BLaER1 treated with 17β-estradiol and CSF1 and Interleukin-3, amounts not matched to agents 10 nM and 100 nM (cell line): Measurements from ENCODE around the gene MED12L.
A peak's percentile ranks its signal among the peaks of the same experiment; 100 is the strongest.

ENCODE experiments used
- H3K27ac ChIP-seq, 11 experiments: shearing (Covaris generic); formaldehyde crosslinking; 2 replicates each; pipeline ENCODE4 v1.8.1; 2022
- H3K27me3 ChIP-seq, 11 experiments: shearing (Covaris generic); formaldehyde crosslinking; 2 replicates each; pipeline ENCODE4 v1.8.1; 2022
- H3K36me3 ChIP-seq, 11 experiments: shearing (Covaris generic); formaldehyde crosslinking; 2 replicates each; pipeline ENCODE4 v1.8.1; 2022
- H3K4me1 ChIP-seq, 10 experiments: shearing (Covaris generic); formaldehyde crosslinking; 2 replicates each; pipeline ENCODE4 v1.8.1; 2022
- H3K4me2 ChIP-seq, 11 experiments: shearing (Covaris generic); formaldehyde crosslinking; 2 replicates each; pipeline ENCODE4 v1.8.1; 2022
- H3K4me3 ChIP-seq, 10 experiments: shearing (Covaris generic); formaldehyde crosslinking; 2 replicates each; pipeline ENCODE4 v1.8.1; 2022
- H3K9ac ChIP-seq, 11 experiments: shearing (Covaris generic); formaldehyde crosslinking; 2 replicates each; pipeline ENCODE4 v1.8.1; 2022
- H3K9me3 ChIP-seq, 11 experiments: shearing (Covaris generic); formaldehyde crosslinking; replicated peaks in 1 of 11; 2 replicates each; pipeline ENCODE4 v1.8.1; 2022
- H4K20me1 ChIP-seq, 11 experiments: shearing (Covaris generic); formaldehyde crosslinking; 2 replicates each; pipeline ENCODE4 v1.8.1; 2022
- Cebpa-rat ChIP-seq, 11 experiments: shearing (Covaris generic); IDR thresholded peaks; 2 replicates each; pipeline ENCODE4 v1.8.1; 2022

Gene MED12L

GRCh38 chr3:151268267-151269235 lies 183.1 kb downstream of the MED12L start:
- H3K4me1 ChIP-seq = peaks cover 12 to 31% (median 20%) of the 10 kb centered on the region in 10 experiments; a peak in 19 of 20 replicates
- no peaks in the 10 kb centered on the region for H4K20me1 ChIP-seq
- H3K27me3 ChIP-seq = no peaks in the 10 kb centered on the region
- H3K9ac ChIP-seq = no peak overlapping the region
- H3K9me3 ChIP-seq = no peaks in the 10 kb centered on the region
- H3K27ac ChIP-seq = no peak overlapping the region; a peak in 1 of 22 replicates
- H3K36me3 ChIP-seq = no peaks in the 10 kb centered on the region
- no peak overlapping the region for H3K4me2 ChIP-seq
- no peak for TF ChIP-seq Cebpa-rat (IDR thresholded peaks at IDR 0.05)
- no peak overlapping the region for H3K4me3 ChIP-seq

- Histone ChIP-seq H3K4me1 (peaks cover 19 to 29% (median 25%) of the 10 kb centered on the region in 10 experiments), H3K4me3 (no peak overlapping the region), H3K27ac (no peak overlapping the region), H3K9me3 (no peaks in the 10 kb centered on the region), H3K9ac (no peak overlapping the region), H3K4me2 (no peak overlapping the region), H4K20me1 (no peaks in the 10 kb centered on the region), H3K36me3 (no peaks in the 10 kb centered on the region), H3K27me3 (no peaks in the 10 kb centered on the region)
- TF ChIP-seq Cebpa-rat (IDR thresholded peaks at IDR 0.05) = no peak
These were observed 184.2 kb downstream of the MED12L start for GRCh38 chr3:151269631-151270030.

- Histone ChIP-seq H3K4me1 (peaks cover 42 to 64% (median 58%) of the 10 kb centered on the region in 10 experiments), H3K36me3 (no peaks in the 10 kb centered on the region), H3K27me3 (no peaks in the 10 kb centered on the region; a peak in 1 of 22 replicates), H4K20me1 (no peaks in the 10 kb centered on the region), H3K27ac (no peak overlapping the region), H3K9ac (no peak overlapping the region), H3K9me3 (no peaks in the 10 kb centered on the region), H3K4me2 (peak overlapping the region; percentile 2 to 86 (median 52); a peak in 15 of 22 replicates), H3K4me3 (no peak overlapping the region)
- no peak for TF ChIP-seq Cebpa-rat (IDR thresholded peaks at IDR 0.05)
These were observed 189.6 kb downstream of the MED12L start for GRCh38 chr3:151275091-151275490.

GRCh38 chr3:151276038-151276686 lies 190.7 kb downstream of the MED12L start:
- TF ChIP-seq Cebpa-rat (IDR thresholded peaks at IDR 0.05) = no peak
- H3K9me3 ChIP-seq = no peaks in the 10 kb centered on the region
- H3K27me3 ChIP-seq = no peaks in the 10 kb centered on the region; a peak in 1 of 22 replicates
- H4K20me1 ChIP-seq = no peaks in the 10 kb centered on the region
- peak overlapping the region in 5 of 11 experiments; percentile 7 to 47 (median 22); a peak in 2 of 22 replicates for H3K27ac ChIP-seq
- peak overlapping the region in 1 of 11 experiments; percentile 4; a peak in 2 of 22 replicates for H3K9ac ChIP-seq
- peaks cover 48 to 74% (median 66%) of the 10 kb centered on the region in 10 experiments for H3K4me1 ChIP-seq
- no peak overlapping the region for H3K4me3 ChIP-seq
- H3K4me2 ChIP-seq = peak overlapping the region; percentile 56 to 86 (median 75)
- H3K36me3 ChIP-seq = no peaks in the 10 kb centered on the region

- Histone ChIP-seq H3K4me1 (peaks cover 48 to 79% (median 69%) of the 10 kb centered on the region in 10 experiments), H3K4me3 (peak overlapping the region in 1 of 10 experiments; percentile 12; a peak in 1 of 20 replicates), H4K20me1 (no peaks in the 10 kb centered on the region), H3K27me3 (no peaks in the 10 kb centered on the region; a peak in 1 of 22 replicates), H3K9me3 (no peaks in the 10 kb centered on the region), H3K9ac (peak overlapping the region in 1 of 11 experiments; percentile 4; a peak in 4 of 22 replicates), H3K27ac (peak overlapping the region in 6 of 11 experiments; percentile 4 to 47 (median 22); a peak in 5 of 22 replicates), H3K4me2 (peak overlapping the region; percentile 56 to 86 (median 75)), H3K36me3 (no peaks in the 10 kb centered on the region)
- no peak for TF ChIP-seq Cebpa-rat (IDR thresholded peaks at IDR 0.05)
These were observed 191.2 kb downstream of the MED12L start for GRCh38 chr3:151276687-151277042.

GRCh38 chr3:151278230-151278629 lies 192.8 kb downstream of the MED12L start, which contains the start of gene P2RY14:
P2RY14 (minus strand) TSS chr3:151278542; CDS start chr3:151214316, 64,226 bp downstream.
- Histone ChIP-seq H4K20me1 (no peaks in the 10 kb centered on the region), H3K9me3 (no peaks in the 10 kb centered on the region), H3K36me3 (no peaks in the 10 kb centered on the region), H3K27me3 (no peaks in the 10 kb centered on the region; a peak in 1 of 22 replicates), H3K9ac (peak within 1 kb of the TSS in 9 of 11 experiments; percentile 8 to 58 (median 45); a peak in 12 of 22 replicates), H3K4me2 (peak within 1 kb of the TSS; percentile 54 to 86 (median 79)), H3K4me3 (peak within 1 kb of the TSS in 3 of 10 experiments; percentile 11 to 34 (median 24); a peak in 3 of 20 replicates), H3K4me1 (peaks cover 51 to 86% (median 75%) of the 10 kb centered on the region in 10 experiments), H3K27ac (peak within 1 kb of the TSS in 10 of 11 experiments; percentile 7 to 71 (median 63); a peak in 18 of 22 replicates)
- TF ChIP-seq Cebpa-rat (IDR thresholded peaks at IDR 0.05) = no peak

- Histone ChIP-seq H3K4me3 (no peak overlapping the region), H3K27me3 (no peaks in the 10 kb centered on the region), H3K4me1 (peaks cover 57 to 72% (median 65%) of the 10 kb centered on the region in 10 experiments), H3K36me3 (no peaks in the 10 kb centered on the region), H3K9ac (peak overlapping the region in 1 of 11 experiments; percentile 36; a peak in 2 of 22 replicates), H3K27ac (peak overlapping the region in 5 of 11 experiments; percentile 6 to 42 (median 12); a peak in 6 of 22 replicates), H3K9me3 (no peaks in the 10 kb centered on the region), H4K20me1 (no peaks in the 10 kb centered on the region), H3K4me2 (peak overlapping the region in 3 of 11 experiments; percentile 4 to 31 (median 4); a peak in 4 of 22 replicates)
- TF ChIP-seq Cebpa-rat (IDR thresholded peaks at IDR 0.05) = no peak
These were observed 196.3 kb downstream of the MED12L start for GRCh38 chr3:151281671-151282324.

- H3K9me3 ChIP-seq = no peaks in the 10 kb centered on the region
- peak overlapping the region in 2 of 11 experiments; percentile 6 to 11; a peak in 2 of 22 replicates for H3K27ac ChIP-seq
- no peak overlapping the region; a peak in 1 of 22 replicates for H3K9ac ChIP-seq
- H3K4me1 ChIP-seq = peaks cover 46 to 61% (median 55%) of the 10 kb centered on the region in 10 experiments
- no peaks in the 10 kb centered on the region for H3K36me3 ChIP-seq
- no peaks in the 10 kb centered on the region for H4K20me1 ChIP-seq
- no peak overlapping the region for H3K4me3 ChIP-seq
- peak overlapping the region in 3 of 11 experiments; percentile 63 to 67 (median 64); a peak in 4 of 22 replicates for H3K4me2 ChIP-seq
- H3K27me3 ChIP-seq = no peaks in the 10 kb centered on the region
- no peak for TF ChIP-seq Cebpa-rat (IDR thresholded peaks at IDR 0.05)
These were observed 197.5 kb downstream of the MED12L start for GRCh38 chr3:151282921-151283320.
